Mammary epithelial cell (primary cell): ENCODE results near the gene EVI5L.

Source experiments
- CTCF ChIP-seq, 2 donors: IDR thresholded peaks in 1 of 2; conservative IDR thresholded peaks in 1 of 2; 2 replicates each; pipeline ENCODE4 v1.5.1; 2011 to 2012; ENCODE audit warnings: inconsistent platforms in 2 of 2, low read length in 2 of 2, mild to moderate bottlenecking in 2 of 2, control low read depth in 1 of 2, low read depth in 1 of 2; ENCODE audit not compliant: insufficient read depth in 1 of 2; ENCODE audit errors: extremely low read depth in 1 of 2
- EZH2 ChIP-seq: IDR thresholded peaks from 2 replicates; pipeline ENCODE4 v1.6.1; 2012; ENCODE audit warnings: low read length, inconsistent platforms, borderline replicate concordance

GRCh38 chr19:7849631-7849999 lies 19.6 kb downstream of the EVI5L start:
- no peak for TF ChIP-seq CTCF (conservative IDR thresholded peaks at IDR 0.05 in 1 of 2, IDR thresholded peaks at IDR 0.05 in 1 of 2; ENCODE audit: extremely low read depth in 1 of 2, insufficient read depth in 1 of 2, low read depth in 1 of 2, low read length in 2 of 2)
- no peak for TF ChIP-seq EZH2
